Osteoblast (primary cell): ENCODE data around the gene RNF150. TPM values are rescaled to one million over a fixed set of nuclear protein-coding genes. Genes with fewer than 3 reads are reported as not detected.

ENCODE experiments used
- DNase-seq: peaks from one replicate; pipeline ENCODE4 v3.0.0; 2011; ENCODE audit warnings: low spot score, mixed read lengths; ENCODE audit not compliant: insufficient read length; ENCODE audit errors: missing footprints
- H2AFZ ChIP-seq: 2 replicates; pipeline ENCODE4 v1.6.0; 2011; ENCODE audit warnings: mild to moderate bottlenecking, low read length
- H3K27ac ChIP-seq: 2 replicates; pipeline ENCODE4 v1.5.1; 2011; ENCODE audit warnings: mild to moderate bottlenecking, low read depth, low read length, moderate library complexity
- H3K27me3 ChIP-seq: 2 replicates; pipeline ENCODE4 v1.6.0; 2012; ENCODE audit warnings: mild to moderate bottlenecking, control low read depth, inconsistent platforms, low read length, moderate library complexity; ENCODE audit not compliant: insufficient read depth
- H3K36me3 ChIP-seq: 2 replicates; pipeline ENCODE4 v1.5.1; 2011; ENCODE audit warnings: mild to moderate bottlenecking, low read length, control low read depth, moderate library complexity; ENCODE audit not compliant: insufficient read depth
- H3K4me1 ChIP-seq: 2 replicates; pipeline ENCODE4 v1.5.1; 2011; ENCODE audit warnings: mild to moderate bottlenecking, low read length, control low read depth, moderate library complexity; ENCODE audit not compliant: insufficient read depth
- H3K4me2 ChIP-seq: 2 replicates; pipeline ENCODE4 v1.6.0; 2011; ENCODE audit warnings: mild to moderate bottlenecking, low read length; ENCODE audit not compliant: insufficient read depth
- H3K4me3 ChIP-seq: fragments of 200-600 bp; sonication (generic); 3 replicates; pipeline ENCODE4 v1.5.1; 2012; ENCODE audit warnings: mild to moderate bottlenecking, low read length, inconsistent platforms; ENCODE audit not compliant: insufficient read depth
- H3K79me2 ChIP-seq: 2 replicates; pipeline ENCODE4 v1.6.0; 2012; ENCODE audit warnings: mild to moderate bottlenecking, low read length, control low read depth, inconsistent platforms; ENCODE audit not compliant: insufficient read depth
- H3K9me3 ChIP-seq: 2 replicates; pipeline ENCODE4 v1.5.1; 2011; ENCODE audit warnings: low read depth, low read length, control low read depth
- H4K20me1 ChIP-seq: 2 replicates; pipeline ENCODE4 v1.6.0; 2012; ENCODE audit warnings: mild to moderate bottlenecking, low read length, control low read depth; ENCODE audit not compliant: insufficient read depth
- total RNA-seq: library from RNA; depleted of rRNA; stranded (reverse); fragments of >200 nt; gene quantifications from 2 replicates; pipeline ENCODE4 v1.2.3, GENCODE V29; 2012
- TF ChIP-seq, protein P1 (sequence below): IDR thresholded peaks from 2 replicates; pipeline ENCODE4 v1.5.1; 2011; ENCODE audit warnings: mild to moderate bottlenecking, low read depth, low read length, moderate library complexity; ENCODE audit errors: extremely low read depth

RNF150 gene
- total RNA-seq, 1 donor: 13.4 TPM

- TF ChIP-seq, protein P1, sequence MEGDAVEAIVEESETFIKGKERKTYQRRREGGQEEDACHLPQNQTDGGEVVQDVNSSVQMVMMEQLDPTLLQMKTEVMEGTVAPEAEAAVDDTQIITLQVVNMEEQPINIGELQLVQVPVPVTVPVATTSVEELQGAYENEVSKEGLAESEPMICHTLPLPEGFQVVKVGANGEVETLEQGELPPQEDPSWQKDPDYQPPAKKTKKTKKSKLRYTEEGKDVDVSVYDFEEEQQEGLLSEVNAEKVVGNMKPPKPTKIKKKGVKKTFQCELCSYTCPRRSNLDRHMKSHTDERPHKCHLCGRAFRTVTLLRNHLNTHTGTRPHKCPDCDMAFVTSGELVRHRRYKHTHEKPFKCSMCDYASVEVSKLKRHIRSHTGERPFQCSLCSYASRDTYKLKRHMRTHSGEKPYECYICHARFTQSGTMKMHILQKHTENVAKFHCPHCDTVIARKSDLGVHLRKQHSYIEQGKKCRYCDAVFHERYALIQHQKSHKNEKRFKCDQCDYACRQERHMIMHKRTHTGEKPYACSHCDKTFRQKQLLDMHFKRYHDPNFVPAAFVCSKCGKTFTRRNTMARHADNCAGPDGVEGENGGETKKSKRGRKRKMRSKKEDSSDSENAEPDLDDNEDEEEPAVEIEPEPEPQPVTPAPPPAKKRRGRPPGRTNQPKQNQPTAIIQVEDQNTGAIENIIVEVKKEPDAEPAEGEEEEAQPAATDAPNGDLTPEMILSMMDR: no peak
- Histone ChIP-seq H3K4me1 (no peaks in the 10 kb centered on the region), H3K4me3 (no peak overlapping the region), H3K27ac (no peak overlapping the region), H4K20me1 (no peaks in the 10 kb centered on the region), H3K4me2 (no peak overlapping the region), H2AFZ (no peak overlapping the region), H3K9me3 (no peaks in the 10 kb centered on the region), H3K36me3 (no peaks in the 10 kb centered on the region), H3K27me3 (peaks cover 8% of the 10 kb centered on the region), H3K79me2 (no peaks in the 10 kb centered on the region)
- DNase-seq: no peak
These were observed 313.7 kb downstream of the RNF150 start for GRCh38 chr4:140819610-140820009.

- Histone ChIP-seq H3K4me2 (no peak overlapping the region), H3K4me3 (no peak overlapping the region), H3K79me2 (no peaks in the 10 kb centered on the region), H2AFZ (no peak overlapping the region), H3K27me3 (peaks cover 9% of the 10 kb centered on the region), H3K27ac (no peak overlapping the region), H3K4me1 (no peaks in the 10 kb centered on the region), H3K36me3 (no peaks in the 10 kb centered on the region), H4K20me1 (no peaks in the 10 kb centered on the region), H3K9me3 (no peaks in the 10 kb centered on the region)
- DNase-seq: no peak
- TF ChIP-seq, protein P1: no peak
These were observed 314.8 kb downstream of the RNF150 start for GRCh38 chr4:140818433-140818832.

GRCh38 chr4:140816806-140817510 lies 316.3 kb downstream of the RNF150 start:
- Histone ChIP-seq H4K20me1 (no peaks in the 10 kb centered on the region), H3K9me3 (no peaks in the 10 kb centered on the region), H3K27me3 (peaks cover 15% of the 10 kb centered on the region), H3K27ac (no peak overlapping the region), H2AFZ (no peak overlapping the region), H3K4me3 (no peak overlapping the region), H3K36me3 (no peaks in the 10 kb centered on the region), H3K79me2 (no peaks in the 10 kb centered on the region), H3K4me1 (no peaks in the 10 kb centered on the region), H3K4me2 (no peak overlapping the region)
- TF ChIP-seq, protein P1: no peak
- no peak for DNase-seq

GRCh38 chr4:140813804-140814203 lies 319.5 kb downstream of the RNF150 start:
- no peak for DNase-seq
- Histone ChIP-seq H3K79me2 (no peaks in the 10 kb centered on the region), H3K4me1 (no peaks in the 10 kb centered on the region), H3K4me2 (no peak overlapping the region), H3K27ac (no peak overlapping the region), H3K4me3 (no peak overlapping the region), H3K36me3 (no peaks in the 10 kb centered on the region), H3K9me3 (no peaks in the 10 kb centered on the region), H2AFZ (no peak overlapping the region), H4K20me1 (no peaks in the 10 kb centered on the region), H3K27me3 (peaks cover 24% of the 10 kb centered on the region)
- TF ChIP-seq, protein P1: no peak
